Psoas muscle (tissue), 8 donors: ENCODE results near the gene FOXP1. TPM values are rescaled to one million over a fixed set of nuclear protein-coding genes. Genes with fewer than 3 reads are reported as not detected.

Experiments used
- ATAC-seq, 4 donors: fragments of 200-7000 bp; cut with Tn5 transposase; one replicate each; pipeline ENCODE4 v1.9.1; 2020; ENCODE audit warnings: moderate library complexity in 3 of 4, mild to moderate bottlenecking in 2 of 4
- DNase-seq, 2 donors: peaks; one replicate each; pipeline ENCODE4 v3.0.0-alpha.2; 2020
- H3K27ac ChIP-seq: fragments of 200-600 bp; one replicate; pipeline ENCODE4 v1.8.0; 2022
- H3K27me3 ChIP-seq, 3 donors: fragments of 200-600 bp in 1 of 3; one replicate each; pipeline versions ENCODE4 v1.6.1 to v1.8.0; 2013 to 2022; ENCODE audit warnings: low read length in 2 of 3, mild to moderate bottlenecking in 2 of 3, moderate library complexity in 1 of 3; ENCODE audit not compliant: insufficient read depth in 3 of 3
- H3K36me3 ChIP-seq, 2 donors: fragments of 200-600 bp in 1 of 2; one replicate each; pipeline versions ENCODE4 v1.6.1 to v1.8.0; 2013 to 2022; ENCODE audit warnings: low read depth in 1 of 2, mild to moderate bottlenecking in 1 of 2, moderate library complexity in 1 of 2; ENCODE audit not compliant: insufficient read depth in 1 of 2
- H3K4me1 ChIP-seq: fragments of 200-600 bp; one replicate; pipeline ENCODE4 v1.8.0; 2022
- H3K4me3 ChIP-seq: fragments of 200-600 bp; one replicate; pipeline ENCODE4 v1.8.0; 2022; ENCODE audit warnings: mild to moderate bottlenecking
- H3K9me3 ChIP-seq: fragments of 200-600 bp; one replicate; pipeline ENCODE4 v1.8.0; 2022
- WGBS, 3 donors: extraction: QIAGEN DNeasy Blood & Tissue Kit; methylation state at CpG; one replicate each; pipeline versions ENCODE4 v1.1.6 to v1.1.7; 2013; 5-methylcytosine and 5-hydroxymethylcytosine counted together
- intact Hi-C, 2 donors: fragments of 100-400 bp; cut with DNase I; formaldehyde crosslinking; loops; one replicate each; pipeline versions ENCODE4 v1.11.0 to v1.14.2; 2022
- polyA plus RNA-seq, 3 donors: library from polyadenylated mRNA; stranded (reverse); fragments of 200-250 nt; gene quantifications; one replicate each; pipeline ENCODE4 v1.2.3, GENCODE V29; 2013
- total RNA-seq, 4 donors: library from RNA; stranded (reverse); fragmentation: NEBNext Ultra II Directional in 2 of 4; extraction: Animal tissue kit (Norgen Biotek cat#: 25700) in 2 of 4; gene quantifications; one replicate each; pipeline versions ENCODE4 v1.2.1 to v1.2.4, GENCODE V29; 2021 to 2023
- TF ChIP-seq, protein P1 (sequence below): fragments of 200-600 bp; IDR thresholded peaks from one replicate; pipeline ENCODE4 v1.8.0; 2022; ENCODE audit warnings: antibody characterized with exemption
- donor health status: healthy with polysubstance abuse.
- donor health status: DM: no; HTN: no; CAD: no; lungs with moderate emphysema.
- donor health status: Bipolar disorder and iron deficiency.
- donor health status: healthy.
- donor health status: DM: yes; HTN: yes; CAD: no.
- donor health status: DM: no; HTN: no; CAD: no.
- donor health status: DM: no; HTN: no; CAD: no.
- donor health status: DM: yes; HTN: yes; CAD: no.

FOXP1 gene
- total and polyA plus RNA-seq, 7 donors: 2.6 to 26.4 (median 15.4) TPM

DNA sequence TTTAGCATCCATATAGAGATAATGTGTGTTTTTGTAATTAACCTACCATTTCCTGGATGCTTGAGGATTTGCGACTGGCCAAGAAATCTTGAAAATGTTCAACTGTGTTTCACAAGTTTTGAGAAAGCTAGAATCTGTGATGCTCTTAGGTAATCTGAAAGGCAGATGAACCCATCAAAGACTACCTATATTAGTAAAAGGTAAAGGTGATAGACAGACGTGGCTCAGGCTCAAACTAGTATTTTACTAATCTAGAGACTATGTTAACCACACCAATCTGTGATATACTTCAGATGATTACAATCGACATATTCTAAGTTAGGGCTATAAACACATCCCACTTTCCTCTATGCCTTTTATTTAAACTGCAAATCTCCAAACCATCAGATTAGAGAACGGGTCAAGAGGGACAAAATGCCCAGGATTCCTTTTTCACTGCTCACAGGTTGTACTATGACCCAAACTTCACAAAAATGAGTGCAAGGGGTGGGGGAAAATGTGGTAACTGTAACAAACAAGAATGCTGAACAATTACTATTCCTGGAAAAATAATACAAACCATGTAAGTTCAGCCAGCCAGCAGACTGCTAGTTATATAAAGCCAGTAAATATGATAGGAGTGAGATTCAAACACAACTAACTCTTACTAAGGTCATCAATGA is 295.1 kb downstream of the FOXP1 start:
- ATAC-seq (no peak), DNase-seq (no peak)
- no peaks in the 10 kb centered on the region for H3K27me3 ChIP-seq
- no peaks in the 10 kb centered on the region for H3K4me1 ChIP-seq
- TF ChIP-seq, protein P1, sequence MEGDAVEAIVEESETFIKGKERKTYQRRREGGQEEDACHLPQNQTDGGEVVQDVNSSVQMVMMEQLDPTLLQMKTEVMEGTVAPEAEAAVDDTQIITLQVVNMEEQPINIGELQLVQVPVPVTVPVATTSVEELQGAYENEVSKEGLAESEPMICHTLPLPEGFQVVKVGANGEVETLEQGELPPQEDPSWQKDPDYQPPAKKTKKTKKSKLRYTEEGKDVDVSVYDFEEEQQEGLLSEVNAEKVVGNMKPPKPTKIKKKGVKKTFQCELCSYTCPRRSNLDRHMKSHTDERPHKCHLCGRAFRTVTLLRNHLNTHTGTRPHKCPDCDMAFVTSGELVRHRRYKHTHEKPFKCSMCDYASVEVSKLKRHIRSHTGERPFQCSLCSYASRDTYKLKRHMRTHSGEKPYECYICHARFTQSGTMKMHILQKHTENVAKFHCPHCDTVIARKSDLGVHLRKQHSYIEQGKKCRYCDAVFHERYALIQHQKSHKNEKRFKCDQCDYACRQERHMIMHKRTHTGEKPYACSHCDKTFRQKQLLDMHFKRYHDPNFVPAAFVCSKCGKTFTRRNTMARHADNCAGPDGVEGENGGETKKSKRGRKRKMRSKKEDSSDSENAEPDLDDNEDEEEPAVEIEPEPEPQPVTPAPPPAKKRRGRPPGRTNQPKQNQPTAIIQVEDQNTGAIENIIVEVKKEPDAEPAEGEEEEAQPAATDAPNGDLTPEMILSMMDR: no peak
- intact Hi-C loops: no loop called here
- H3K27ac ChIP-seq: no peak overlapping the region
- no peaks in the 10 kb centered on the region for H3K36me3 ChIP-seq
- no peak overlapping the region for H3K4me3 ChIP-seq
- WGBS, 3 donors: 92 to 95% (median 95%) methylated on average over 4 of the region's 4 CpGs
- H3K9me3 ChIP-seq: no peaks in the 10 kb centered on the region

DNA sequence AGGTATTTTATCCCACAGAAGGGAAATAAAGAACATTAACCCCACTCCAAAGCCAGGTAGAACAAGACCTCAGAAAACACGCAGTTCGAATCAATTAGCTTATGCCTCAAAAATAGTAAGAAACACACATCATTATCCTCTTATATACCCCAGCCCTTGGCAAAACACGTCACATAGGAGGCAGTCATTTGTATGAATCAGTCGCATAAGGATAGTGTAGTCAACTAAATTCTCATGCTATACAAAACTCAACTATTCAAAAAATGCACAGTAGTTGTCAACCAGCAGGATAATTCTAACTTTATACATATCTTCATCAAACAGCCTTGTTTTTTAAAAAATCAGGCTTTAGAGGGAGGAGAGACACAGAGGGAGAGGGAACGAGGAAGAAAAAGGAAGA is 298.4 kb downstream of the FOXP1 start:
- intact Hi-C loops: no loop called here
- H3K4me1 ChIP-seq: no peaks in the 10 kb centered on the region
- WGBS, 3 donors: 94 to 96% (median 95%) methylated on average over 5 of the region's 5 CpGs
- H3K27ac ChIP-seq: no peak overlapping the region
- H3K36me3 ChIP-seq: no peaks in the 10 kb centered on the region
- no peaks in the 10 kb centered on the region for H3K27me3 ChIP-seq
- no peak for ATAC-seq
- no peak overlapping the region for H3K4me3 ChIP-seq
- TF ChIP-seq, protein P1: no peak
- H3K9me3 ChIP-seq: no peaks in the 10 kb centered on the region
- DNase-seq: no peak

DNA sequence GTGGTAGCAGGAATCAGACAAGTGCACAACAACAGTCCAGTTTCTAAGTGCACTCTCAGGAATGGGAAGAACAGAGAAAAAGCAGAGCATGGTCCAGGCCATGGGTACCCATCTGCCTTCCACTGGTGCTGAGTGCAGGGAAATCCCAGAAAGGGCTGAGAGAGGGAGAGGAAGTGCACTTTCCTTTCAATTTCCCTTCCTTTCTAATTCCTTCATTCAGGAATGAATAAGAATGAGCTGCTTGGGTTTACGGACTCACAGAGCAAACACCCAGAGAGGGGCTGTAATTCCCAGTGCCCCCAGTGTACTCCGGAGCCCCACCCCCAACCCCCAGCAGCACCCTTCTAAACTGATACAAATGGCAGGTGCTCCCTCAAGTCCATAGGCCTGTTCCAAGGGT is 300.6 kb downstream of the FOXP1 start:
- WGBS, 3 donors: 90 to 95% (median 94%) methylated on average over 2 of the region's 2 CpGs
- TF ChIP-seq, protein P1: no peak
- intact Hi-C loops: no loop called here

DNA sequence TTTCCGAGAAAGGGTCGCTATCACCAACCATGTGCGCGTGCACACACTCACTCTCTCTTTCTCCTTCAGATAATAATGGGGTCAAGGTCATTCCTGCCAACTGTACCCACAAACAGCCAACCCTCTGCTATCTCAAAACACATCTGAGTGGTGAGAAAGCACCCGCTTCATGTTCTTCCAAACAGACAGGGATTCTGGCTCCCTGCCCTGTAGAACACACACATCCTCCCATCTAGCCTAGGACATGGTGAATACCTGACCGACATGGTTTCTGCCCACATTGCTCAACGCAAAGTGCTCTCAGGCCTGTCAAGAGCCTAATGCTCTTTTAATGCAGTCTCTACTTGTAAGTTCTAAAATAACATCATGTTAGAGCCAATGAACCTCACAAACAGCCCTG is 302.2 kb downstream of the FOXP1 start:
- Histone ChIP-seq H3K9me3 (no peaks in the 10 kb centered on the region), H3K36me3 (no peaks in the 10 kb centered on the region), H3K27me3 (no peaks in the 10 kb centered on the region), H3K4me3 (no peak overlapping the region), H3K4me1 (no peaks in the 10 kb centered on the region), H3K27ac (no peak overlapping the region)
- TF ChIP-seq, protein P1: no peak
- WGBS, 3 donors: 83 to 92% (median 85%) methylated on average over 7 of the region's 7 CpGs
- ATAC-seq: no peak
- intact Hi-C loops: no loop called here
- no peak for DNase-seq

More for the DNA sequence above, 300.6 kb downstream of the FOXP1 start:
- Histone ChIP-seq H3K9me3 (no peaks in the 10 kb centered on the region), H3K27me3 (no peaks in the 10 kb centered on the region), H3K4me1 (no peaks in the 10 kb centered on the region), H3K36me3 (no peaks in the 10 kb centered on the region), H3K27ac (no peak overlapping the region), H3K4me3 (no peak overlapping the region)
- DNase-seq: no peak
- ATAC-seq: no peak

DNA sequence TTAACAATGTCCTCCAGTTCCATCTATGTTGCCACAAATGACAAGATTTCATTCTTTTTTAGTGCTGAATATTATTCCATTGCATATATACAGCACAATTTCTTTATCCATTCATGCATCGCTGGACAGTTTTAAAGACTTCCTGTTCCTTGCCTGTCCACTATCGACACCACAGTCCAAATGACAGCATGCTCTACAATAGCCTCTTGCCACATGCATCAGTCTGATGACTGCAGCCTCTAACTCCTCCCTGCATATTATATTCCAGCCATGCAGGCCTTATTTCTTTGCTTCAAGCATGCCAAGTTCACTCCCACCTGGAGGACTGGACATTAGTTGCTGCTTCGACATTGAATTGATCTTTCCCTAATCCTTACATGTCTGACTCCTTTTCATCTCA is 306.2 kb downstream of the FOXP1 start:
- DNase-seq (no peak), ATAC-seq (peak in 1 of 4 donors; percentile 62)
- intact Hi-C loops: no loop called here
- WGBS, 3 donors: 80 to 90% (median 86%) methylated on average over 3 of the region's 3 CpGs
- Histone ChIP-seq H3K36me3 (no peaks in the 10 kb centered on the region), H3K9me3 (no peaks in the 10 kb centered on the region), H3K4me1 (no peaks in the 10 kb centered on the region), H3K27ac (no peak overlapping the region), H3K4me3 (no peak overlapping the region), H3K27me3 (no peaks in the 10 kb centered on the region)
- TF ChIP-seq, protein P1: no peak
